Right ventricle myocardium inferior (tissue), 1 donor: ENCODE measurements around the gene SLC22A13. TPM values are rescaled to one million over a fixed set of nuclear protein-coding genes. Genes with fewer than 3 reads are reported as not detected.
"Not testable (repeated sequence)": the region's sequence is repeated elsewhere in the genome, so short reads cannot be mapped to it uniquely, and the experiment has no call there.

ENCODE experiments used
- ATAC-seq: fragments of 200-7000 bp; cut with Tn5 transposase; one replicate; pipeline ENCODE4 v1.9.1; 2020; ENCODE audit warnings: mild to moderate bottlenecking, moderate library complexity
- DNase-seq: peaks from one replicate; pipeline ENCODE4 v3.0.0; 2021; ENCODE audit errors: missing footprints
- intact Hi-C: fragments of 100-400 bp; cut with DNase I; formaldehyde crosslinking; loops from one replicate; pipeline ENCODE4 v1.11.0; 2022
- total RNA-seq: library from RNA; stranded (reverse); fragmentation: NEBNext Ultra II Directional; extraction: Animal tissue kit (Norgen Biotek cat#: 25700); gene quantifications from one replicate; pipeline ENCODE4 v1.2.1, GENCODE V29; 2021
- donor health status: DM: no; HTN: yes; CAD: no; lungs with severe emphysema.

Gene SLC22A13
- total RNA-seq, 1 donor from 2014 or later, result not detected

DNA sequence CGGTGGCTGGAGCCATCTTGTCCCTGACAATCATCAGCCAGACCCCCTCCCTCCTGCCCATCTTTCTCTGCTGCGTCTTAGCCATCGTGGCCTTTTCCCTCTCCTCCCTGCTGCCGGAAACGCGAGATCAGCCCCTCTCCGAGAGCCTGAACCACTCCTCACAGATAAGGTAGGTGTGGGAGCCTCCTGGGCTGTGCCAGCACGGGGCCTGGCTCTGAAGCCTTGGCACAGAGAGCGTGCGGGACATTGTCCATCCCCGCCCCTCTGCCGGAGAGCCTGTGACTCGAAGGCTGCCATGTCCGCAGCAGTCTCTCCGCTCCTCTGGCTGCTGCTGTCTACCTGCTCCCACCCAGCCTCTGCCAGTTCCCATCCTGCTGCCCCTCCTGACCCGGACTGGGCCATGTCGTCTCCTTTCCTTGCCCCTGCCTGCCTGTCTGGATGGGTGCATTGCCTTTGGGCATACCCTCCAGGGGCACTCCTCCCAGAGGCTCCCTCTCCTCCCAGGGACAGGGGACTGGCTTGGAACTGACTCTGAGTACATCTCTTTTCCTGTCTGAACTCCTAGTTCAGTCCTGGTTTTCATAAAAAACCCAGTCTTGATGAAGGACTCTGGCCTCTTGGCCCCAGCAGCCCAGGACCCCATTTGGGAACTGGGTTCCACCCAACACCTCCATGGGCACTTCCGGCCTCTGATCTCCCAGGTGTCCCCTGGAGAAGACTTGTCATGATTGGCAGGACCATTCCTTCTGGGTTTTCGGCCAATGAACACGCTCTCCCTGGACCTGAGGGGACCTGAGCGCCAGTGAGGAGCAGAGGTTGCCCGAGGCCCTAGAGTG is 51.0 kb downstream of the SLC22A13 start:
- ATAC-seq, result no peak
- intact Hi-C loops, result no loop called here
- DNase-seq, result no peak

DNA sequence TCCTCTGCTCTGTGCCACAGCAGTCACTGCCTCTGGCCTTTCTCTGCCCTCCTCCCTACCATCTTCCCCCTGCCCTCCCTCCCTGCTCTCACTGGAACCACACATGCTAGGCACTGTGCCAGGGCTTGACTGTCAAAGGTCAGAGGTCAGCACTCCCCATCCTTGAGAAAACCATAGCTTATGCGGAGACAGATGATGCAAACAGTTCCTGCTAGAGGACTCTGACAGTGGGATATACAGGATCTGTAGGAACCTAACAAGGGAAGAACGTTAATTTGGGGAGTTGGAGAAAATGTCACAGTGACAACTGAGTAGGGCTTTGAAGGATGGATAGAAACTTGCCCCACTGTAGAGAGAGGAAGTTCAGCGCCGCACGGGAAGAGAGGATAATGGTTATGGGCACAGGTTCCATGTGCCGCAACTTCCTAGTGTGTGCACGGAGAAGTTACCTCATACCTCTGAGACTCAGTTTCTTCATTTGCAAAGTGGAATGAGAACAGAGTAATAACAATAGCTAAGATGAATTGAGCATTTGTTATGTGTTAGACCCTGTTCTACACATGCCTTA is 51.7 kb downstream of the SLC22A13 start:
- ATAC-seq (no peak), DNase-seq (no peak)
- intact Hi-C loops, result no loop called here

DNA sequence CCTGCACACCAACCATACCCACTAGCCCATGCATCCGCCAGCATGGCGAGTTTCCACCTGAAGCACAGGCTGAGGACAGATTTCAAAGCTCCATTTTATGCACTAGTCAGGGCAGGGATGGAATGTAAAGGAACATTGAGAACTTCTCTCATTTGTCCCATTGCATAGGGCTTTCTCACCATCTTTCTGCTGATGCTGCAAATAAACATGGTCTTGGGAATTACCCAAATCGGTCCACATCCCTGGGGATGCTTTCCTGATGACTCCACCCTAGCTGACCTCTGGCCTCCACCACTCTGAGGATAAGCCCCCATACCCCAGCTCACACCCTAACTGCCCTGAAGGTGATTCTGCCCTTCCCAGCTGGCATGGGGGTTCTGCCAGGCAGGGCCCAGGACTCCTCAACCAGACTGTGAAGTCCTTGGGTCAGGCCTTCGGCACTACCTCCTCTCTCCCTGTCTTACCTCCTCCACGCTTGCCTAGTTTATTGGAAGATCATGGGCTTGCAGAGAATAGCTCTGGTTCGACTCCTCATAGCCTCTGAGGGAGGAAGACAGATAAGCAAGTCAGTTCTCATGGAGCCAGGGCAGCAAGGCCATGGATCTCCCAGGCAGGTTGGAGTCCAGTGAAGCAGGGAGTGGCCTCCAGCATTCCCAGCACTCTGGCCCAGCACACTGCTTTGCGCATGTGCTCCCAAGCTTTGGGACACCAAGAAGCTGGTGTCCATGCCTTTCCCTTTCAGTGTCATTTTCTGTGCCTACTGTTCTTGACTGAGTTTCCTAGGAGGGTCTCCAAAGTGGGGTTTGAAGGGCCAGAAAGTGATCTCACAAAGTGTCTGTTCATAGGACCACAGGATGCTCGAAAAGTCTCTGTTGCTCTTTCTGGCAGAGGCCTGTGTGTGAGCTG is 53.4 kb downstream of the SLC22A13 start:
- intact Hi-C loops, result no loop called here

DNA sequence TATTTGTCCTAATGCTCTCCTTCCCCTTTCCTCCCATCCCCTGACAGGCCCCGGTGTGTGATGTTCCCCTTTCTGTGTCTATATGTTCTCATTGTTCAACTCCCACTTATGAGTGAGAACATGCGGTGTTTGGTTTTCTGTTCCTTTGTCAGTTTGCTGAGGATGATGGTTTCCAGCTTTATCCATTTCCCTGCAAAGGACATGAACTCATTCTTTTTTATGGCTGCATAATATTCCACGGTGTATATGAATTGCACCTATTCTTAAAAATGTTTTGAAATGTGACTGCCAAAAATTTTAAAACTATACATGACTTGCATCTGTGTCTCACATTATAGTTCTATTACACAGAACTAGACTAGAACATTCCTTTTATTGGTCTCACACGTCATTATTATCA is 55.0 kb downstream of the SLC22A13 start:
- ATAC-seq, intact Hi-C loops, DNase-seq: not testable (repeated sequence)

More for the DNA sequence above, 53.4 kb downstream of the SLC22A13 start:
- ATAC-seq (no peak), DNase-seq (no peak)

DNA sequence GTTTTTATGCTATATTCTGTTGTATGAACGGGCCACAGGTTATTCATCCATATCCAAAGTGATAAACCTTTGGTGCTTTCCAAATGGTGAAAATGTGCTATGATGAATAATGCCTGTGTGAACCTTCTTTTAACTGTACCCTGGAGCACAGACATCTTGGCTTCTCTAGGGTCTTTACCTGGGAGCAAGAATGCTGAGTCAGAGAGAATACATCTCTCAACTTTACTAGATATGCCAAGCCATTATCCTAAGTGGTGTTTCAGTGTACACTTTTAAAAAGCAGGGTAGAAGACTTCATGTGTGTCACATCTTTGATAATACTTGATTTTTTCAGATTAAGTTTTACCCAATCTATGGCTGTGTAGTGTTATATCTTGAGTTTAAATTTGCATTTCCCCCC is 57.4 kb downstream of the SLC22A13 start:
- no peak for DNase-seq
- intact Hi-C loops, result no loop called here
- no peak for ATAC-seq

DNA sequence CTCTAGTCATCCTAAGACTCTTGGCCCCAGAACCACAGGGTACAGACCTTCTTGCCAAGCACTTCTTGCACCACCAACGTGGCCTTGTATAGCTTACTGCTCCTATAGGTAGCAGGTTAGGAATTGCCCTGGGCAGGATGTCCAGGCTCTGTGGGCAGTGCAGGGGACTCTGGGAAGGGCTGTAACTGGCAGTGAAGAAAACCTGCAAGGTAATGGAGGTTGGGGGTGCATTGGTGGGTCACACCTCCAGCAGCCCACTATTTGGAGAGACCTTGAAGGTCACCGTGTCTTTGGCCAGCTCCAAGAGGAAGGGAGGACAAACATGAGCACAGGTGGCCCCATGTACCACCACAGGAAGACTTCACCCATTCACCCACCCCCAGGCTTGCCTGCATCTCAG is 59.6 kb downstream of the SLC22A13 start:
- ATAC-seq, result no peak
- DNase-seq, result no peak
- intact Hi-C loops, result no loop called here

DNA sequence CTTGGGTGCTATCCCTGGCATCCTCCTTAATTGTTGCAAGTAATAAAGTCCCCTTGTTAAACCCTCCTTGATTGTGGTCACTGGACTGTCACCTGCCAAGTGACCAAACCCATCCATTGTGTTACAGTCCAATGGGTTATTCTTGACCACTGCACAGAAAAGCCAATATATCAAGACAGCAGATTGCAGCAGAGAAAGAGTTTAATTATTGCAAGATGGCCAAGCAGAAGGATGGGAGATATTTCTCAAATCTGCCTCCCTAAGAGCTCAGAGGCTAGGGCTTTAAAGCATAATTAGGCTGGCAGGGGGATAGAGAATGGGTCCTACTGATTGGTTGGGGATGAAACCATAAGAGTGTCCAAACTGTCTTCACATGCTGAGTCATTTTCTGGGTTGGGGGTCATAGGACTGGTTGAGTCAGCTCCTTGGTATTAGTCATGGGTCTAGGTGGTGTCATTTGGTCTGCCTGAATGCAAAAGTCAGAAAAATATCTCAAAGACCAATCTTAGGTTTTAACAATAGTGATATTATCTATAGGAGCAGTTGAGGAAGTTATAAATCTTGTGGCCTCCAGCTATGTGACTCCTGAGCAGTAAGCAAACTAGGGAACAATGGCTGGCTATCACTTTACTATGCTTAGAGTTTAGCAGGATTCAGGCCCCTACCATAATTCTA is 61.9 kb downstream of the SLC22A13 start:
- ATAC-seq, result no peak

More for the DNA sequence above, 61.9 kb downstream of the SLC22A13 start:
- intact Hi-C loops, result no loop called here
- DNase-seq, result no peak

Other genes with a start within 250 kb of the SLC22A13 start
- 10.7 TPM for gene PLCD1, start 236.2 kb upstream of the SLC22A13 start, total RNA-seq
- 0.08 TPM for gene DLEC1, start 226.6 kb upstream of the SLC22A13 start, total RNA-seq
- 116 TPM for gene ACAA1, start 128.7 kb upstream of the SLC22A13 start, total RNA-seq
- gene MYD88, start 127.2 kb upstream of the SLC22A13 start, total RNA-seq, result 8.8 TPM
- 24.6 TPM for gene OXSR1, start 100.3 kb upstream of the SLC22A13 start, total RNA-seq
- not detected for gene SLC22A14, start 16.5 kb downstream of the SLC22A13 start, total RNA-seq
- gene XYLB, start 81.0 kb downstream of the SLC22A13 start, total RNA-seq, result 0.57 TPM
- 4.8 TPM for gene ACVR2B, start 188.1 kb downstream of the SLC22A13 start, total RNA-seq
- 26.0 TPM for gene EXOG, start 230.5 kb downstream of the SLC22A13 start, total RNA-seq